GM23248 (cell line): Measurements from ENCODE around the gene EID2B. TPM values are rescaled to one million over a fixed set of nuclear protein-coding genes. Genes with fewer than 3 reads are reported as not detected.
A peak's percentile ranks its signal among the peaks of the same experiment; 100 is the strongest.

Experiments
- DNase-seq: peaks from one replicate; pipeline ENCODE4 v3.0.0-alpha.2; 2015
- H2AFZ ChIP-seq: fragments of 200-600 bp; sonication (generic); 2 replicates; pipeline ENCODE4 v1.6.1; 2016; ENCODE audit warnings: antibody characterized with exemption
- H3F3A ChIP-seq: fragments of 200-600 bp; sonication (generic); 2 replicates; pipeline ENCODE4 v1.6.1; 2016; ENCODE audit warnings: mild to moderate bottlenecking, antibody characterized with exemption, mixed run types; ENCODE audit not compliant: insufficient read depth
- H3K27ac ChIP-seq: fragments of 200-600 bp; sonication (generic); 2 replicates; pipeline ENCODE4 v1.5.1; 2016; ENCODE audit warnings: mild to moderate bottlenecking
- H3K27me3 ChIP-seq: fragments of 200-600 bp; sonication (generic); replicated peaks from 2 replicates; pipeline ENCODE4 v1.6.1; 2016; ENCODE audit warnings: mild to moderate bottlenecking; ENCODE audit not compliant: insufficient read depth
- H3K36me3 ChIP-seq: fragments of 200-600 bp; sonication (generic); 2 replicates; pipeline ENCODE4 v1.6.1; 2016; ENCODE audit warnings: low read depth, mild to moderate bottlenecking
- H3K4me1 ChIP-seq: fragments of 200-600 bp; sonication (generic); 2 replicates; pipeline ENCODE4 v1.6.1; 2016; ENCODE audit warnings: mild to moderate bottlenecking; ENCODE audit not compliant: insufficient read depth
- H3K4me2 ChIP-seq: fragments of 200-600 bp; sonication (generic); one replicate; pipeline ENCODE4 v1.6.1; 2016; ENCODE audit warnings: mild to moderate bottlenecking; ENCODE audit not compliant: unreplicated experiment
- H3K4me3 ChIP-seq: fragments of 200-600 bp; sonication (generic); 2 replicates; pipeline ENCODE4 v1.5.1; 2016; ENCODE audit warnings: mild to moderate bottlenecking
- H3K79me2 ChIP-seq: fragments of 200-600 bp; sonication (generic); 2 replicates; pipeline ENCODE4 v1.6.1; 2016; ENCODE audit warnings: mild to moderate bottlenecking; ENCODE audit not compliant: insufficient read depth
- H3K9ac ChIP-seq: fragments of 200-600 bp; sonication (generic); 2 replicates; pipeline ENCODE4 v1.6.1; 2016; ENCODE audit warnings: mild to moderate bottlenecking
- H3K9me2 ChIP-seq: fragments of 200-600 bp; sonication (generic); 2 replicates; pipeline ENCODE4 v1.6.1; 2016; ENCODE audit warnings: mixed run types, mild to moderate bottlenecking, moderate library complexity; ENCODE audit not compliant: insufficient read depth
- H3K9me3 ChIP-seq: fragments of 200-600 bp; sonication (generic); one replicate; pipeline ENCODE4 v1.6.1; 2017; ENCODE audit warnings: low read depth
- H4K20me1 ChIP-seq: fragments of 200-600 bp; sonication (generic); 2 replicates; pipeline ENCODE4 v1.6.0; 2016; ENCODE audit not compliant: insufficient read depth
- EZH2 ChIP-seq: fragments of 200-600 bp; sonication (generic); IDR thresholded peaks from 2 replicates; pipeline ENCODE4 v1.6.1; 2018; ENCODE audit warnings: antibody characterized with exemption, mild to moderate bottlenecking; ENCODE audit not compliant: insufficient read depth, poor library complexity, severe bottlenecking
- EZH2phosphoT487 ChIP-seq: fragments of 200-600 bp; sonication (generic); IDR thresholded peaks from 2 replicates; pipeline ENCODE4 v1.6.1; 2018; ENCODE audit warnings: antibody characterized with exemption, moderate library complexity, mild to moderate bottlenecking, low read depth; ENCODE audit not compliant: insufficient read depth
- WGBS, 2 experiments: methylation state at CpG; one replicate each; pipeline ENCODE4 v1.1.6; 2015 to 2017; ENCODE audit warnings: low lambda C conversion rate in 2 of 2, low coverage in 1 of 2; ENCODE audit errors: missing lambda C conversion rate in 2 of 2; 5-methylcytosine and 5-hydroxymethylcytosine counted together
- in situ Hi-C: fragments of 300-500 bp; cut with MboI; formaldehyde crosslinking; loops from 2 replicates; pipeline ENCODE4 v1.15.0; 2020
- polyA plus RNA-seq: library from polyadenylated mRNA; unstranded; fragments of >200 nt; fragmentation: Nextera tagmentation; extraction: Ambion mirVana; gene quantifications from 2 replicates; pipeline ENCODE4 v1.2.1, GENCODE V29; 2016
- total RNA-seq: library from RNA; depleted of rRNA; stranded (reverse); fragments of >200 nt; shearing (Covaris generic); gene quantifications from 2 replicates; pipeline ENCODE4 v1.2.3, GENCODE V29; 2014

Gene EID2B
- total and polyA plus RNA-seq, 2 experiments from 2014 or later: 3.2 to 3.4 TPM

DNA sequence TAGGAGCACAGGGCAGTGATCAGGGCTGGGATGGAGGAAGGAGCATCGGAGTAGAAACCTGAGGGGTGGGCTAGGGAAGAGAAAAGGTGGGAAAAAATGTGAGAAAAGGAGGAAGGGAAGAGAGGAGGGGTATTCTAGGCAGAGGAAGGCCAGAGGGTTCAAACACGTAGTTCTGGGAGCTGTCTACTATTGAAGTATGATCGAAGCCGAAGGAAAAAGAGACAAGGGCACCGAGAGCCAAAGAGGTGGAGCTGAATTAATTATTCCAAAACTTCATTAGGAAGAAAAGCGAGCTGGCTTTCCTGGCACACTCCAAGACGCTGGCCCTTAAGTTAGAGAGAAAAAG, 26.1 kb downstream of the EID2B start:
- peaks cover 15% of the 10 kb centered on the region; the same call in 1 of the 2 replicates for H3K27me3 ChIP-seq

GRCh38 chr19:39502640-39503417, 29.8 kb downstream of the EID2B start:
- Histone ChIP-seq H3F3A (no peaks in the 10 kb centered on the region), H2AFZ (0 out of 2 replicates have a peak overlapping the region, but pooled peaks have one; percentile 55), H3K9me2 (no peaks in the 10 kb centered on the region), H3K79me2 (no peaks in the 10 kb centered on the region), H3K9ac (no peak overlapping the region), H3K36me3 (no peaks in the 10 kb centered on the region), H3K4me3 (no peak overlapping the region), H3K4me2 (no peak overlapping the region), H4K20me1 (no peaks in the 10 kb centered on the region), H3K27ac (no peak overlapping the region), H3K4me1 (0 out of 2 replicates have a peak, but pooled peaks cover 5% of the 10 kb centered on the region), H3K9me3 (no peaks in the 10 kb centered on the region), H3K27me3 (peaks cover 36% of the 10 kb centered on the region)
- TF ChIP-seq EZH2phosphoT487 (no peak), EZH2 (no peak)
- in situ Hi-C loops: no loop called here
- WGBS, 2 experiments: 24 to 35% methylated on average over 26 to 38 of the region's 69 CpGs
- peak; percentile 93 for DNase-seq

More for the DNA sequence above, 26.1 kb downstream of the EID2B start:
- TF ChIP-seq EZH2phosphoT487 (no peak), EZH2 (no peak)
- Histone ChIP-seq H3K4me1 (no peaks in the 10 kb centered on the region), H4K20me1 (no peaks in the 10 kb centered on the region), H3K9me2 (no peaks in the 10 kb centered on the region), H3K36me3 (no peaks in the 10 kb centered on the region), H3K79me2 (no peaks in the 10 kb centered on the region), H3K9ac (no peak overlapping the region), H2AFZ (peak overlapping the region; percentile 77), H3F3A (no peaks in the 10 kb centered on the region), H3K27ac (no peak overlapping the region), H3K4me3 (peak overlapping the region; percentile 74), H3K9me3 (no peaks in the 10 kb centered on the region), H3K4me2 (no peak overlapping the region)
- in situ Hi-C loops: no loop called here
- 24 to 26% methylated on average over 7 of the region's 7 CpGs for WGBS, 2 experiments
- no peak for DNase-seq

GRCh38 chr19:39501340-39501739, 31.3 kb downstream of the EID2B start:
- H3K36me3 ChIP-seq: no peaks in the 10 kb centered on the region
- in situ Hi-C loops: no loop called here

GRCh38 chr19:39500543-39500942, 32.1 kb downstream of the EID2B start:
- Histone ChIP-seq H3K27me3 (peaks cover 45% of the 10 kb centered on the region), H3K4me3 (no peak overlapping the region), H3K79me2 (no peaks in the 10 kb centered on the region), H3K4me2 (no peak overlapping the region), H3K36me3 (no peaks in the 10 kb centered on the region), H3F3A (no peaks in the 10 kb centered on the region), H3K9ac (no peak overlapping the region), H2AFZ (no peak overlapping the region), H3K4me1 (0 out of 2 replicates have a peak, but pooled peaks cover 5% of the 10 kb centered on the region), H4K20me1 (no peaks in the 10 kb centered on the region), H3K9me3 (no peaks in the 10 kb centered on the region), H3K9me2 (no peaks in the 10 kb centered on the region), H3K27ac (no peak overlapping the region)
- in situ Hi-C loops: no loop called here
- no peak for TF ChIP-seq EZH2
- no peak for TF ChIP-seq EZH2phosphoT487
- 24 to 28% methylated on average over 4 of the region's 4 CpGs for WGBS, 2 experiments
- DNase-seq: no peak

More at GRCh38 chr19:39501340-39501739, 31.3 kb downstream of the EID2B start:
- 64 to 65% methylated on average over 5 of the region's 5 CpGs for WGBS, 2 experiments
- H3K9ac ChIP-seq: no peak overlapping the region
- DNase-seq: no peak
- no peaks in the 10 kb centered on the region for H3K9me2 ChIP-seq
- H3K27ac ChIP-seq: no peak overlapping the region
- no peaks in the 10 kb centered on the region for H3K9me3 ChIP-seq
- no peaks in the 10 kb centered on the region for H3F3A ChIP-seq
- no peak overlapping the region for H3K4me2 ChIP-seq
- TF ChIP-seq EZH2phosphoT487 (no peak), EZH2 (no peak)
- H3K27me3 ChIP-seq: peaks cover 44% of the 10 kb centered on the region
- H3K4me3 ChIP-seq: no peak overlapping the region
- no peak overlapping the region for H2AFZ ChIP-seq
- no peaks in the 10 kb centered on the region for H3K79me2 ChIP-seq
- H4K20me1 ChIP-seq: no peaks in the 10 kb centered on the region
- H3K4me1 ChIP-seq: 0 out of 2 replicates have a peak, but pooled peaks cover 5% of the 10 kb centered on the region
